Stomach (tissue), 9 donors: Measurements from ENCODE around the gene ACTN3. TPM values are rescaled to one million over a fixed set of nuclear protein-coding genes. Genes with fewer than 3 reads are reported as not detected.
A peak's percentile ranks its signal among the peaks of the same experiment; 100 is the strongest.

Source experiments
- DNase-seq, 2 donors: peaks; one replicate each; pipeline versions ENCODE4 v3.0.0 to v3.0.0-alpha.2; 2013 to 2019
- H3K27ac ChIP-seq, 5 donors: fragments of 200-600 bp in 4 of 5; sonication (generic) in 4 of 5; one replicate each; pipeline ENCODE4 v1.5.1; 2013 to 2019; ENCODE audit warnings: mild to moderate bottlenecking in 1 of 5, moderate library complexity in 1 of 5
- H3K27me3 ChIP-seq, 3 donors: fragments of 200-600 bp; sonication (generic); one replicate each; pipeline ENCODE4 v1.5.1; 2017 to 2019; ENCODE audit warnings: mixed run types in 1 of 3
- H3K36me3 ChIP-seq, 4 donors: fragments of 200-600 bp; sonication (generic); 1 replicate in 3 of 4; 2 replicates in 1 of 4; pipeline ENCODE4 v1.5.1; 2016 to 2019
- H3K4me1 ChIP-seq, 4 donors: fragments of 200-600 bp; sonication (generic); one replicate each; pipeline ENCODE4 v1.5.1; 2016 to 2019
- H3K4me3 ChIP-seq, 4 donors: fragments of 200-600 bp; sonication (generic) in 3 of 4; one replicate each; pipeline ENCODE4 v1.5.1; 2016 to 2019; ENCODE audit warnings: mild to moderate bottlenecking in 1 of 4
- H3K9me3 ChIP-seq, 4 donors: fragments of 200-600 bp; sonication (generic); one replicate each; pipeline ENCODE4 v1.5.1; 2016 to 2019
- CTCF ChIP-seq, 7 experiments: fragments of 450-650 bp in 4 of 7; fragments of 200-600 bp in 3 of 7; sonication (generic) in 3 of 7; IDR thresholded peaks; one replicate each; pipeline ENCODE4 v1.5.1; 2016 to 2019; ENCODE audit warnings: antibody characterized with exemption in 7 of 7, control low read depth in 2 of 7, mild to moderate bottlenecking in 1 of 7
- EP300 ChIP-seq: sonication (generic); formaldehyde crosslinking; IDR thresholded peaks from one replicate; pipeline ENCODE4 v1.6.1; 2017; ENCODE audit warnings: antibody characterized with exemption
- POLR2A ChIP-seq, 4 donors: fragments of 450-650 bp; IDR thresholded peaks; one replicate each; pipeline ENCODE4 v1.6.1; 2016; ENCODE audit warnings: antibody characterized with exemption in 4 of 4, control low read depth in 2 of 4, mild to moderate bottlenecking in 1 of 4, moderate library complexity in 1 of 4
- POLR2AphosphoS5 ChIP-seq, 3 donors: sonication (generic); formaldehyde crosslinking; IDR thresholded peaks; one replicate each; pipeline ENCODE4 v1.6.1; 2016; ENCODE audit warnings: antibody characterized with exemption in 3 of 3
- WGBS, 5 donors: extraction: QIAGEN DNeasy Blood & Tissue Kit in 3 of 5; methylation state at CpG; one replicate each; pipeline versions ENCODE4 v1.1.5 to v1.1.7; 2013 to 2018; 5-methylcytosine and 5-hydroxymethylcytosine counted together
- intact Hi-C: fragments of 100-400 bp; cut with DNase I; formaldehyde crosslinking; loops from one replicate; pipeline ENCODE4 v1.15.1; 2023; ENCODE audit warnings: low total_unique reads
- polyA plus RNA-seq, 3 donors: library from polyadenylated mRNA; stranded (reverse); fragments of 200-250 nt; gene quantifications; one replicate each; pipeline ENCODE4 v1.2.3, GENCODE V29; 2013
- total RNA-seq, 5 donors: library from RNA; depleted of rRNA; stranded (reverse); fragments of >200 nt; gene quantifications; one replicate each; pipeline versions ENCODE4 v1.1.0 to v1.2.3, GENCODE V29; 2014 to 2016
- donor health status: healthy with polysubstance abuse.
- donor health status: Bipolar disorder and iron deficiency.
- donor health status: healthy.

The ACTN3 gene
- total and polyA plus RNA-seq, 8 donors, result 0.03 to 0.92 TPM; not detected in 6

- H3K4me1 ChIP-seq, result peaks cover 17 to 47% (median 37%) of the 10 kb centered on the region in 4 donors
- peak within 1 kb of the TSS; percentile 77 to 93 (median 81) for H3K27ac ChIP-seq
- TF ChIP-seq POLR2AphosphoS5 (IDR thresholded peaks at IDR 0.05), result peak; percentile 66 to 90 (median 87)
- no peak for TF ChIP-seq EP300
- TF ChIP-seq POLR2A (IDR thresholded peaks at IDR 0.05), result peak in 1 of 4 donors; percentile 43
- TF ChIP-seq CTCF (IDR thresholded peaks at IDR 0.05), result no peak
- peak; percentile 97 to 98 for DNase-seq
- intact Hi-C loops, result no loop called here
- 0 to 1% (median 0%) methylated on average over 17 to 71 of the region's 71 CpGs for WGBS, 5 donors
- peaks cover 0 to 4% (median 0%) of the 10 kb centered on the region in 3 donors for H3K27me3 ChIP-seq
- peaks cover 6 to 28% (median 26%) of the 10 kb centered on the region in 4 donors for H3K36me3 ChIP-seq
- H3K9me3 ChIP-seq, result no peaks in the 10 kb centered on the region
- H3K4me3 ChIP-seq, result peak within 1 kb of the TSS; percentile 68 to 97 (median 80)
These were observed 869 bp upstream of the ACTN3 start, which contains the start of gene ZDHHC24 for GRCh38 chr11:66545701-66546367. TSS of gene ZDHHC24 (minus strand) at chr11:66546048. CDS start at chr11:66546003, 45 bp downstream.

DNA sequence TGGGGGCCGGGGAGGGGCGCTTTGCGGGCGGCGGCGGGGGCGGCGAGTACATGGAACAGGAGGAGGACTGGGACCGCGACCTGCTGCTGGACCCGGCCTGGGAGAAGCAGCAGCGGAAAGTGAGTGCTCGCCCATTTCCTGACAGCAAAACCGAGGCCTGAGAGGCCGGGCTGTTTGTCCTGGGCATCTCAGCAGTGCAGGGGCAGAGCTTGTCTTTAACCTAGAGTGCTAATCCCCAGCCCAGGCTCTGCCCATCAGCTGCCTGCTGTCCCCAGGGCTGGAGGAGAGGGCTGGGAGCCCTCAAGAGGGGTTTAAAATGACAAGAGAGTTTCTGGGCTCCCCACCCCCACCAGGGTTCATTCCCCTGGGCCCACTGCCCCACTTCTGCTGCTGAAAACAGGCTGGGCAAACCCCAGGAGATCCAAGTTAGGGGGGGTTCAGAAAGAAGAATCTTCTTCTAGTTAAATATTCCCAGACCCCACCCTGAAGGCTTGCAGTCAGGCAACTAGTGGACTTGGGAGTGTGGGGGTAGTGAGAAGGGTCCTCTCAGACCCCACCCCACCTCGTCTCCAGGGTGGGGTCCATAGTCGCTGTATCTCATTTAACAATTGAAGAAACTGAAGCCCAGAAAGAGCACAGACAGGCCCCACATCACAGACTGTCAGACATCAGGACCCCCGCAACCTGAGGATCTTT, 411 bp downstream of the ACTN3 start:
- 20 to 34% (median 25%) methylated on average over 16 to 18 of the region's 18 CpGs for WGBS, 5 donors
- Histone ChIP-seq H3K9me3 (no peaks in the 10 kb centered on the region), H3K27ac (peak overlapping the region in 3 of 5 donors; percentile 77 to 93 (median 81)), H3K36me3 (peaks cover 0 to 15% (median 13%) of the 10 kb centered on the region in 4 donors), H3K4me1 (peaks cover 17 to 46% (median 37%) of the 10 kb centered on the region in 4 donors), H3K27me3 (peaks cover 0 to 4% (median 0%) of the 10 kb centered on the region in 3 donors), H3K4me3 (peak overlapping the region; percentile 68 to 97 (median 80))
- TF ChIP-seq CTCF (IDR thresholded peaks at IDR 0.05), result no peak
- TF ChIP-seq EP300, result no peak
- TF ChIP-seq POLR2AphosphoS5 (IDR thresholded peaks at IDR 0.05), result no peak
- no peak for TF ChIP-seq POLR2A (IDR thresholded peaks at IDR 0.05)
- intact Hi-C loops, result no loop called here
- peak in 1 of 2 donors; percentile 27 for DNase-seq

DNA sequence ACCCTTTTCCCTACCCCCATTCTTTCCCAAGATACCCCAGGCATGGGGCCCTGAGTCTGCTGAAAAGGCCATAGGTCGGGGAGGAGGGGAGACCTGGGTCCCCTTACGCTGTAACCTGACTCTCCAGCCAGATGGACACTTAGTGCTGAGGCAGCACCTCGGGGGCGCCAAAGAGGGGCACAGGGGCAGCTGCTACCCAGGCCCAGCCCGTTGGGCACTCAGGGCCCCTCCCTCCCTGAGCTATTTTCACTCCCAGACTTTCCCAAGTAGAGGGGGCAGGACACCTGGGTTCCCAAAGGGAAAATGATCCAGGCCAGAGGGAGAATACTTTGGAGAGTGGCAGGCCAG, 933 bp downstream of the ACTN3 start:
- TF ChIP-seq POLR2AphosphoS5 (IDR thresholded peaks at IDR 0.05), result no peak
- TF ChIP-seq CTCF (IDR thresholded peaks at IDR 0.05), result no peak
- Histone ChIP-seq H3K36me3 (peaks cover 0 to 10% (median 8%) of the 10 kb centered on the region in 4 donors), H3K9me3 (no peaks in the 10 kb centered on the region), H3K4me3 (no peak overlapping the region), H3K27ac (no peak overlapping the region), H3K4me1 (peaks cover 17 to 40% (median 37%) of the 10 kb centered on the region in 4 donors), H3K27me3 (peaks cover 0 to 4% (median 0%) of the 10 kb centered on the region in 3 donors)
- 27 to 50% (median 39%) methylated on average over 3 to 5 of the region's 5 CpGs for WGBS, 5 donors
- intact Hi-C loops, result no loop called here
- no peak for DNase-seq

DNA sequence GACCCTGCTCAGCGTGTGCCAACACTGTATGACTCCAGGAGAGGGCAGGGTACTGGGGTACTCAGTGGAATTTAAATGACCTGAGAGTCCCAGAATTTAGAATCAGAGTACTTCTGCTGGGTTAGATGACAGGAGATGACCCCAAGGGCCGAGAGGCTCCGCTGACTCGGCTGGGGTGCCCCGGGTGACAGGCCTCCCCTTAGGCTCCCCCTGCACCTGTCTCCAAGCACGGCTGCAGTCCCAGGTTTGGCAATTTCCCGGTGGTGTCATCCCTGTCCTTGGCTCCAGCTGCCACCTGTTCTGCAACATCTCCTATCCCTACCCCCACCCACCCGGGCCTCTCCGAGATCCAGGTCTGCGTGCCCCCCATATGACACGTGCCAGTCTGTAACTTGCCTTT, 1.3 kb downstream of the ACTN3 start:
- peaks cover 0 to 6% (median 4%) of the 10 kb centered on the region in 4 donors for H3K36me3 ChIP-seq
- no peaks in the 10 kb centered on the region for H3K9me3 ChIP-seq
- no peak overlapping the region for H3K27ac ChIP-seq
- no peak overlapping the region for H3K4me3 ChIP-seq
- TF ChIP-seq CTCF (IDR thresholded peaks at IDR 0.05) (no peak), EP300 (no peak), POLR2A (IDR thresholded peaks at IDR 0.05) (no peak), POLR2AphosphoS5 (IDR thresholded peaks at IDR 0.05) (no peak)
- 40 to 55% (median 51%) methylated on average over 11 of the region's 11 CpGs for WGBS, 5 donors
- H3K27me3 ChIP-seq, result peaks cover 0 to 4% (median 0%) of the 10 kb centered on the region in 3 donors
- intact Hi-C loops, result no loop called here
- peaks cover 17 to 38% (median 37%) of the 10 kb centered on the region in 4 donors for H3K4me1 ChIP-seq
- DNase-seq, result no peak
